ENCODE results near the gene PDE4D.
"Not testable (repeated sequence)": the region's sequence is repeated elsewhere in the genome, so short reads cannot be mapped to it uniquely, and the experiment has no call there.

Gene PDE4D

DNA sequence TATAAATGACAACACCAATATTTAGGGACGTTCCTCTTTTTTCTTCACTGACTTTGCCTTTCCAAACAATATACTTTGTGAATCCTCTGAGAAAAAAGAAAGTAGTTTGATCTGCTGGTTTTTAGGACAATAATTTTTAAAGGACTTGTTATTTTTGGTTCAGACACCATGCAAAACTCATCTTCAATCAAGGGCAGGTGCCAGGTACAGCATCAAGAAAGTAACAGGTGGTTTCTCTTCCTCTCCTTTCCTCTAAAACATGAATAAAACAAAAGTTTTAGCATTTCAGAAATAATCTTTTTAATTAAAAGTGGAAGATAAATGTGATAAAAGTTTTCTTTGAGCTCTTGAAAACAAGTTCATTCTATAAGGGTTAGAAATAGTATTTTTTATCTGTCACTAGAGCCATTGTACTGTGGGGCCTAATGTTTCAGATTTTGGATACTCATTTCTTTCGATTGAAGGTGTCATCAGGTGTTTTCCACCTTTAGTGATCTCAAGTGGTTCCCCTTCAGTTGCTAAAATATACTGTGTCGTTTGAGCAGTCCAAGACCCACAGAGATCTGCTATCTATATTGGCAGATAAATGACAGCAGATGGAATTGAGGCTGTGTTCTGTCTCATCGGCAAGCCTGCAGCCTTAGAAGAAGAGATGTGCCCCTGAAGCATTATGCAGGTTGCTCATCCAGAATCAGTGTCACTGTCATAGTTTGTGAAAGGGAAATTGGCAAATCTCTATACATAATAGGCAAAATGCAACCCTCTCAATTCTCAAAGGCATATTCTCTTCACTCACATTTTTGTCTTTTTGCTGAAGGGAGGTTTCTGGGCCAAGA is 499.7 kb downstream of the PDE4D start:
- Mint-ChIP-seq H3K27ac (no peak overlapping the region), H3K27me3 (no peaks in the 10 kb centered on the region), H3K4me3 (no peak overlapping the region), H3K9me3 (no peaks in the 10 kb centered on the region), H3K36me3 (ENCODE audit: low read depth) (no peaks in the 10 kb centered on the region), H3K4me1 (ENCODE audit: low read depth) (no peaks in the 10 kb centered on the region)
- intact Hi-C loops (cut with micrococcal nuclease) = loop anchor here (5.0 kb wide), 1 partner anchor 328 kb away; no protein-coding TSS in a partner anchor

DNA sequence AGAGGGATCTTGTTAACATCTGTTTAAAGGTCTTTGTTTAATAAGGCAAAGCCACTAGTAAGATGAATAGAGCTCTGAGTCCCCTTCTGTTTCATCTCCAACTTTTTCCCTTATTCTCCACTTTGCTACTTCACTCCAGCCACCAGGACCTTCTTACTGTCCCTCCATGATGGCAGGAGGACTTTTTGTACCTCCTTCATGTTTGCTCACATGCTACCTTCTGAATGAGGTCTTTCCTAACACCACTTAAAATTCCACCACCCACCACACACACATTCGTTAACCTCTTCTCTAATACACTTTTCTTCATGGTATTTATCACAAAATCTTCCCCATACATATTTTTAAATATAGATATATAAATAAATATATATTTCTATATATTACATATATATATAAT is 501.9 kb downstream of the PDE4D start:
- Mint-ChIP-seq H3K36me3 (ENCODE audit: low read depth) (no peaks in the 10 kb centered on the region), H3K27ac (no peak overlapping the region), H3K9me3 (no peaks in the 10 kb centered on the region), H3K4me3 (no peak overlapping the region), H3K4me1 (ENCODE audit: low read depth) (no peaks in the 10 kb centered on the region), H3K27me3 (no peaks in the 10 kb centered on the region)
- intact Hi-C loops (cut with micrococcal nuclease) = loop anchor here (2.0 to 5.0 kb wide), 2 partner anchors 281 to 331 kb away; no protein-coding TSS in a partner anchor

DNA sequence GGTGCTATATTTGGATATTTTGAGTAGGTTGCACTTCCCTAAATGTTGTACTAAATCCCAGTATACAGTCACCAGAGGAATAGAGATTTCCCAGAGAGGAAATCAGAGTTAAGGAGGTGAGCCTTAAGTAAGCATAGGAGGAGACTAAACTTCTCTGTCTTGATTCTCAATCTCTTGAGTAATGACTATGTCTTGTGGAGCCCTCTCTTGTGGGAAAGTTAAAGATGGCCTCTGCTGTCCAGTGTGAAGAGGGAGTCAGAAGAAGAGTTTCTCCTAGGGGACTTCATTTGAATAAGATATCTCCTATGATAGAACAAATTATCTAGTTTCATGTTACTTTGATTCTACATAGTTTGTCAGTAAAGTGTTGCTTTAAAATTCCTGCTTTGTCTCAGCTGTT is 502.5 kb downstream of the PDE4D start:
- intact Hi-C loops (cut with micrococcal nuclease) = loop anchor here (1.0 to 5.0 kb wide), 3 partner anchors 282 to 409 kb away; no protein-coding TSS in a partner anchor
- no peaks in the 10 kb centered on the region for H3K36me3 Mint-ChIP-seq (ENCODE audit: low read depth)
- H3K27ac Mint-ChIP-seq = no peak overlapping the region
- no peaks in the 10 kb centered on the region for H3K4me1 Mint-ChIP-seq (ENCODE audit: low read depth)
- no peak overlapping the region for H3K4me3 Mint-ChIP-seq
- no peaks in the 10 kb centered on the region for H3K9me3 Mint-ChIP-seq
- no peaks in the 10 kb centered on the region for H3K27me3 Mint-ChIP-seq

DNA sequence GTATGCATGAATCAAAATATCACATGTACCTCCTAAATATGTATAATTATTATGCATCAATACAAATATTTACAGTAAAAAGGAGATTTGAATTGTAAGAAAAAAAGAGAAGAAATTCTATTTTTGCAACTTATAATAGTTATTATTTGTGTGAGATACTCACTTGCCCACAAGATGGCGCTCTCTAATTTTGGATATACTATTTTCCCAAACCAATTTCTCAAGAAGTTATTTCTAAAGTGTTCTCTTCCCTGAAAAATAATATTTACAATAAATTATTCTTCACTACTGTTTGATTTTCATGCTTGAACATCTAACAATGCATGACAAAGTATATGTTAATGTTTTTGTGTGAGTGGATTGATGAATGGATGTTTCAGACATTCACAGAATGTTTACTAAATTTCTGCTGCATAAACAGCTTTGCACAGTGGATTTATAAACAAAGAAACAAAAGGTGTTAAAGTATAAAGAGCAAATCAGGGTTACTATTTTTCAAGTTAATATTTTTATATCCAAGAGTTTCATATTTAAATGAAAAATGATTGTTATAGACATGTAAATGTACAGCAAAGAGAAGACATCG is 503.4 kb downstream of the PDE4D start:
- intact Hi-C loops (cut with micrococcal nuclease) = loop anchor here (1.0 to 5.0 kb wide), 3 partner anchors 283 to 410 kb away; no protein-coding TSS in a partner anchor
- H3K36me3 Mint-ChIP-seq (ENCODE audit: low read depth) = no peaks in the 10 kb centered on the region
- H3K27ac Mint-ChIP-seq = no peak overlapping the region
- H3K27me3 Mint-ChIP-seq = no peaks in the 10 kb centered on the region
- no peaks in the 10 kb centered on the region for H3K4me1 Mint-ChIP-seq (ENCODE audit: low read depth)
- H3K4me3 Mint-ChIP-seq = no peak overlapping the region
- H3K9me3 Mint-ChIP-seq = no peaks in the 10 kb centered on the region

DNA sequence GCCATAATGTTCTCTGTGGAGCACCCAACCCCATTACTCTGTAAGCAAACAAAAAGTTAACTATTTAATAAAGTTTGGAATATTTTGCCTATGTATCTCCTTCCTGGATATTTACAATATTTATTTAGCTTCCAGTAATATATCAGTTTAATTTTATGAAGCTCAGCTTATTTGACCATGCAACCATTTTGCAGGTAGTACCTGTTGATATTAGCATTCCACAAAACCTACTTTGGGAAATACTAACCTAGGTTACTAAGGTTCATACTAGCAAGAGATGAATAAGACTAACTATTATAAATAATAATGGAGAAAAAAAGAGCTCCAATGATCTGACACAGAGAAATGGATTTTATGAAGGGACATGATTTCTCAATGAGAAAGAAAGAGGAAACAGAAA is 506.4 kb downstream of the PDE4D start:
- intact Hi-C loops (cut with micrococcal nuclease) = loop anchor here (10.0 kb wide), 1 partner anchor 352 kb away; no protein-coding TSS in a partner anchor
- no peaks in the 10 kb centered on the region for H3K27me3 Mint-ChIP-seq
- no peaks in the 10 kb centered on the region for H3K9me3 Mint-ChIP-seq
- no peak overlapping the region for H3K4me3 Mint-ChIP-seq
- no peaks in the 10 kb centered on the region for H3K36me3 Mint-ChIP-seq (ENCODE audit: low read depth)
- no peaks in the 10 kb centered on the region for H3K4me1 Mint-ChIP-seq (ENCODE audit: low read depth)
- H3K27ac Mint-ChIP-seq = no peak overlapping the region

DNA sequence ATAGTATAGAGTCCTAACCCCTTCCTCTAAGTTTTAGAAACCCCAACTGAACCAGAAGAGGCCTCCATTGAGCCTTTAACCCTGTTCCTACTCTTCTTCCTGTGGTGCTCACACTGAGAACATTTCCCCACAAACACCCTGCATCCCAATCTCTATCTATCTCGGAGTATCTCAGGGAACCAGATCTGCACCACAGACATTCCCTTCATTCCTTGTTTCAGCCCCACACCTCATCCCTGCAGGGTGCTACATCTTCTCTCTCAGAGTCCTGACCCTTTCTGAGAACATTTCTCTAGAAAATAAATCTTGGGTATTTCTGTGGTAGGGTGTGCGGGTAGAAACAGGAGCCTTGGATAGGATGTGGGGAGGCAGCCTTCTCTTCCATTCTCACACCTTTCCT is 507.8 kb downstream of the PDE4D start:
- no peaks in the 10 kb centered on the region for H3K27me3 Mint-ChIP-seq

DNA sequence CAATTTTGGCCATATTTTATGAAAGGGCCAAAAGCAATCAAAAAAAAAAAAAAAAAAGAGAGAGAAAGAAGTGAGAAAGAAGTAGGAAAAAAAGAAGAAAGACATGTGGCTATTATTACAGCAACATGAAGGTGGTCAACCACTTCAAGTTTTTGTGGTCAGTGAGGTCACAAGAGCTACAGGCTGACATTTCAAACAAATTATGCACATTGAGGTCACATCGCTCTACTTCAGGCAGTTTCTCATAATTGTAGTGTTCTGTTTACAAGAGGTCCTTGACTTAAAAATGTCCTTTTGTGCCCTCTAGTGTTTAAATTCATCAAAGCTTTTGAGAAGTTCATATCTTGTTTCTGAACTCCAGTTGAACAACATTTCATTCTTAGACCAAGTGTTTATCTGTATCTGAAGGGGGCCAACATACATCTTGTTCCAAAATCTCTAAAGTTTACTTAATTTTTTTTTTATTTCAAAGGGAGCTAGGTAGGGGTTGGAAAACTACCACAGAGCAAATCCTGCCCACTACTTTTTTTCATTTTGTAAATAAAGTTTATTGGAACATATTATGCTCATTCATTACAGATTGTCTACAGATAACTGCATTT is 513.1 kb downstream of the PDE4D start:
- Mint-ChIP-seq H3K4me3 (no peak overlapping the region), H3K27me3 (no peaks in the 10 kb centered on the region), H3K27ac (no peak overlapping the region), H3K4me1 (ENCODE audit: low read depth) (no peaks in the 10 kb centered on the region), H3K36me3 (ENCODE audit: low read depth) (no peaks in the 10 kb centered on the region), H3K9me3 (peaks cover 10% of the 10 kb centered on the region)
- intact Hi-C loops (cut with micrococcal nuclease) = loop anchor here (1.0 to 10.0 kb wide), 3 partner anchors 192 to 488 kb away; no protein-coding TSS in a partner anchor

More for the DNA sequence above, 507.8 kb downstream of the PDE4D start:
- intact Hi-C loops (cut with micrococcal nuclease) = loop anchor here (10.0 kb wide), 1 partner anchor 351 kb away; no protein-coding TSS in a partner anchor
- H3K36me3 Mint-ChIP-seq (ENCODE audit: low read depth) = no peaks in the 10 kb centered on the region
- H3K4me1 Mint-ChIP-seq (ENCODE audit: low read depth) = no peaks in the 10 kb centered on the region
- no peak overlapping the region for H3K27ac Mint-ChIP-seq
- no peak overlapping the region for H3K4me3 Mint-ChIP-seq
- H3K9me3 Mint-ChIP-seq = no peaks in the 10 kb centered on the region

DNA sequence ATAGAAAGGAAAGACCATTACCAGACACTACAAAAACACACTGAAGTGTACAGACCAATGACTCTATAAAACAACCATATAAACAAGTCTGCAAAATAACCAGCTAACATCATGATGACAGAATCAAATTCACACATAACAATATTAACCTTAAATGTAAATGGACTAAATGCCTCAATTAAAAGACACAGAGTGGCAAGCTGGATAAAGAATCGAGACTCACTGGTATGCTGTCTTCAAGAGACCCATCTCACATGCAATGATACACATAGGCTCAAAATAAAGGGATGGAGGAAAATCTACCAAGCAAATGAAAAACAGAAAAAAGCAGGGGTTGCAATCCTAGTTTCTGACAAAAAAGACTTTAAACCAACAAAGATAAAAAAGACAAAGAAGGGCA is 519.5 kb downstream of the PDE4D start:
- H3K36me3 Mint-ChIP-seq (ENCODE audit: low read depth); intact Hi-C loops (cut with micrococcal nuclease); H3K27ac Mint-ChIP-seq; H3K4me3 Mint-ChIP-seq; H3K4me1 Mint-ChIP-seq (ENCODE audit: low read depth); H3K27me3 Mint-ChIP-seq: not testable (repeated sequence)
- peaks cover 31% of the 10 kb centered on the region for H3K9me3 Mint-ChIP-seq

DNA sequence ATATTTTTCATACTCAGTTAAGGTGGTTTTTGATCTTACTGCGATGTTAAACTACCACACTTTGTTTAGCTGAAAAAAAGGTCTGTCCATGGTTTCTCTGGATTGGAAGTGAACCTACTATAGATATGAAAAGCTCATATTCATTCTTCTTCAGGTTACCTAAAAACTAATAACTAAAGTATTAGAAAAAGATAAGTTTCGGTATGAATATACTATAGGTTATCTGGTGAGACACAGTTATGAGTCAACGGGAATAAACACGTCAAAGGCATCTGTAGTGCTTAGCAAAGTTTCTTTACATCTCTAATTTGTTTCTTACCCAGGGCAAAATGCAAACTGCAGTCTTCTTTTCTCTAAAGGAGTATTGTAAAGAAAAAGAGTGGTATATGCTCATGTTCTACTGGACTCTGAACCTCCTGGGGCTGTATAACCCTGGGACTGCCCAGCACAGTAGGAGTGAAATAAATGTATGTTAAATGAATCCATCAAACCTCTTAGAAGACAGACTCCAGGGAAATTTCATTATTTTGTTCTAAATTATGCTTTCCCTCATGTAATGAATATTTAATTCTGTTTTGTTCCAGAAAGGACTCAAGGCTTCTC is 521.9 kb downstream of the PDE4D start:
- H3K36me3 Mint-ChIP-seq (ENCODE audit: low read depth) = no peaks in the 10 kb centered on the region
- no peaks in the 10 kb centered on the region for H3K27me3 Mint-ChIP-seq
- intact Hi-C loops (cut with micrococcal nuclease) = no loop called here
- H3K4me3 Mint-ChIP-seq = no peak overlapping the region
- H3K9me3 Mint-ChIP-seq = peaks cover 31% of the 10 kb centered on the region
- no peak overlapping the region for H3K27ac Mint-ChIP-seq
- H3K4me1 Mint-ChIP-seq (ENCODE audit: low read depth) = no peaks in the 10 kb centered on the region

DNA sequence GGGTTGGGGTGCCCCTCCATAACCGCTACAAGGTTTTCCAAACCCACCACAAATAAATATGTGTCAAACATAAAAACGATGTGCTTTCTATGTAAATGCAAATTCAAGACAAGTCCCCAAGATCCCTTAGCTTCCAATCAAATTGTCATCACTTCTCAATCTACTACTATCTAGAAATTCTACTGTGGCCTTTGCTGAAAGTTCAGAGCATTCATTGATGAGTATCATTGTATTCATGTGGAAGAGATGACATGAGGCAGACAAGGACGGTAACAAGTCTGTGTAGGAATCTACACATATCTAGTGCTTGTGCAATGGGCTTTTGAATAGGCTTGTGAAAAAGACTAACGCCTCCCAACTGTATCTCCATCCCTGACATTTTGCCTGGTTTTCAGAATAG is 524.6 kb downstream of the PDE4D start:
- H3K4me3 Mint-ChIP-seq = no peak overlapping the region
- intact Hi-C loops (cut with micrococcal nuclease) = no loop called here
- H3K27ac Mint-ChIP-seq = no peak overlapping the region
- H3K36me3 Mint-ChIP-seq (ENCODE audit: low read depth) = no peaks in the 10 kb centered on the region
- H3K4me1 Mint-ChIP-seq (ENCODE audit: low read depth) = no peaks in the 10 kb centered on the region
- H3K27me3 Mint-ChIP-seq = no peaks in the 10 kb centered on the region
- peaks cover 6% of the 10 kb centered on the region for H3K9me3 Mint-ChIP-seq

DNA sequence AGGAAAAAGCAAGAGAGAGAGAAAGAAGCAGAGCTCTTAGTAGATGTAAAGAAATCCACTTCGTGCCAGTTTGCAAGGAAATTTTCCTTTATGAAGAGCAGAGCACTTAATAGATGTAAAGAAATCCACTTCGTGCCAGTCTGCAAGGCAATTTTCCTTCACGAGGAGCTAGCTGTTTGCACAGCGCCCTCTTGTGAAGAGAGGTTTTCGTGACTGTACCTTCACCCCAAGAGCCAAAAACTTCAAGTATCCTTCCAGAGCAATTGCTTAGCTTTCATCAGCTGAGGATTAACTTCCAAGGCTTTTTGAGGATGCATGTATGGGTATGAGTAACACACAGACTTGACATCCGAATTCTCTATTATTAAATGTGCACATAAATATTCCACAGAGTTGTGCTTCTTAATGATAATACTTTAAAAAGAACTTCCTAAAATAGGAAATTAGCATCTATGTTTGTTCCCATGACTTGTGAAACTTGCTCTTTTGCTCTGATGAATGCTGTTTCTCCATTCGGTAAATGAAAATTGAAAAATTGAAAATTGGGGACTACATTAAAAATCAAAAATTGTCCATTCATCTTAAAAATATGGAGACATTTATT is 525.6 kb downstream of the PDE4D start:
- no peak overlapping the region for H3K27ac Mint-ChIP-seq

DNA sequence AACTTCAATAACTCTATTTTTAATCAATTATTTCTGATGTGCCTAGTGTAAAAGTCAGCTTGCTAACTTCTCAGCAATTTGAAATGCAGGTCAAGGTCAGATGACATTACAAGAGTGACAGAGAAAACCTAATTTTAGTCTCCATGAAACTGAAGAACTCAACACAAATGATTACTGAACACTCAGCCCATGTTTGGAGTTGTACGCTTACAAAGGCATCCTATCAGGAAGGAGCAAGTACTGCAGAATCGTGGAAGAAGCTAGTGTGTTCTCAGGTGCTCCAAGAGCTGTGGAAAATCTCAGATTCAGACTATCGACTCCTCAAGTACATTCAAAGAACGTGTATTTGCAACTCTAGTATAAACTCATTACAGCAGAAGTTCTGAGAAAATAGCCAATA is 526.7 kb downstream of the PDE4D start:
- no peak overlapping the region for H3K27ac Mint-ChIP-seq
- no peak overlapping the region for H3K4me3 Mint-ChIP-seq
- no peaks in the 10 kb centered on the region for H3K9me3 Mint-ChIP-seq
- H3K36me3 Mint-ChIP-seq (ENCODE audit: low read depth) = no peaks in the 10 kb centered on the region
- H3K4me1 Mint-ChIP-seq (ENCODE audit: low read depth) = no peaks in the 10 kb centered on the region
- H3K27me3 Mint-ChIP-seq = no peaks in the 10 kb centered on the region
- intact Hi-C loops (cut with micrococcal nuclease) = loop anchor here (1.0 kb wide), 1 partner anchor 178 kb away; no protein-coding TSS in a partner anchor

More for the DNA sequence above, 525.6 kb downstream of the PDE4D start:
- Mint-ChIP-seq H3K4me3 (no peak overlapping the region), H3K27me3 (no peaks in the 10 kb centered on the region), H3K36me3 (ENCODE audit: low read depth) (no peaks in the 10 kb centered on the region), H3K4me1 (ENCODE audit: low read depth) (no peaks in the 10 kb centered on the region), H3K9me3 (no peaks in the 10 kb centered on the region)
- intact Hi-C loops (cut with micrococcal nuclease) = loop anchor here (1.0 kb wide), 1 partner anchor 180 kb away; no protein-coding TSS in a partner anchor

DNA sequence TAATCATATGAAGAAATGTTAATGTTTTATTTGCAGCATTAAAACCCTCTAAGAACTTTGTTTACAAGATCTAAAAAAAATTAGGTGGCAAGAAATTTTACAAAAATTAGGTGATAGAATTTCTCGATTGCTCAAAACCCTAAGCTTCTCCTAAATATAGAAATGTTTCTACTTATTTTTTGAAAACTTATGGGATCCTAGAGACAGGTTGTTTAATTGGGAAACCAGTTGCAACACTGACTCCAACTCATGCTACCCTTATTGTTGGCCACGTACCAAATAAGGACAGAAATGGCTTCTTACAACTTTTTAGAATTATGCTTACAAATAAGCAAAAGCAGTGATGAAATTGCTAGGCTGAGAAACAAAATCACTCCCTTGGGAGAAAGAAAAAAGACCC is 531.1 kb downstream of the PDE4D start:
- H3K27me3 Mint-ChIP-seq = no peaks in the 10 kb centered on the region
- no peak overlapping the region for H3K27ac Mint-ChIP-seq
- H3K4me1 Mint-ChIP-seq (ENCODE audit: low read depth) = peaks cover 5% of the 10 kb centered on the region
- intact Hi-C loops (cut with micrococcal nuclease) = no loop called here
- H3K9me3 Mint-ChIP-seq = no peaks in the 10 kb centered on the region
- H3K4me3 Mint-ChIP-seq = no peak overlapping the region
- H3K36me3 Mint-ChIP-seq (ENCODE audit: low read depth) = no peaks in the 10 kb centered on the region

Data from dendritic cell treated with granulocyte-macrophage colony-stimulating factor and Interleukin-4, amounts not matched to agents 40 ng/mL and 50 ng/mL, for 4 days (primary cell).